Neural cell (in vitro differentiated cells): ENCODE data around the gene SF3B2. TPM values are rescaled to one million over a fixed set of nuclear protein-coding genes. Genes with fewer than 3 reads are reported as not detected.

ENCODE experiments used
- H2AFZ ChIP-seq: fragments of 200-600, 300-800 bp; sonication (generic), shearing (Covaris generic); 2 replicates; pipeline ENCODE4 v1.6.0; 2014; ENCODE audit warnings: low read depth, mild to moderate bottlenecking, antibody characterized with exemption, low read length, moderate library complexity
- H3F3A ChIP-seq: fragments of 200-600 bp; shearing (Covaris generic); 2 replicates; pipeline ENCODE4 v1.6.1; 2016; ENCODE audit warnings: mild to moderate bottlenecking, moderate library complexity, mixed read lengths, antibody characterized with exemption, low read length; ENCODE audit not compliant: insufficient read depth, poor library complexity, severe bottlenecking
- H3K27ac ChIP-seq: fragments of 200-600, 300-800 bp; sonication (generic), shearing (Covaris generic); 2 replicates; pipeline ENCODE4 v1.5.1; 2014; ENCODE audit warnings: mild to moderate bottlenecking, low read length, moderate library complexity
- H3K27me3 ChIP-seq: fragments of 300-800, 200-600 bp; sonication (generic), shearing (Covaris generic); 2 replicates; pipeline ENCODE4 v1.6.0; 2014; ENCODE audit warnings: mild to moderate bottlenecking, low read depth, low read length, moderate library complexity; ENCODE audit not compliant: insufficient read depth
- H3K36me3 ChIP-seq: fragments of 300-800, 200-600 bp; sonication (generic), shearing (Covaris generic); 2 replicates; pipeline ENCODE4 v1.5.1; 2014; ENCODE audit warnings: mild to moderate bottlenecking, antibody characterized with exemption, low read length, moderate library complexity; ENCODE audit not compliant: insufficient read depth
- H3K4me2 ChIP-seq: fragments of 300-800, 200-600 bp; sonication (generic), shearing (Covaris generic); 2 replicates; pipeline ENCODE4 v1.6.0; 2014; ENCODE audit warnings: mild to moderate bottlenecking, low read length
- H3K4me3 ChIP-seq: fragments of 300-800, 200-600 bp; sonication (generic), shearing (Covaris generic); 2 replicates; pipeline ENCODE4 v1.5.1; 2014; ENCODE audit warnings: mild to moderate bottlenecking, low read length, moderate library complexity
- H3K79me2 ChIP-seq: fragments of 200-600 bp; shearing (Covaris generic); replicated peaks from 2 replicates; pipeline ENCODE4 v1.6.0; 2014; ENCODE audit warnings: mild to moderate bottlenecking, low read length, moderate library complexity; ENCODE audit not compliant: insufficient read depth
- H3K9ac ChIP-seq: fragments of 300-800, 200-600 bp; sonication (generic), shearing (Covaris generic); 2 replicates; pipeline ENCODE4 v1.6.1; 2016; ENCODE audit warnings: mild to moderate bottlenecking, low read length, mixed read lengths
- H3K9me2 ChIP-seq: fragments of 200-600 bp; shearing (Covaris generic); 2 replicates; pipeline ENCODE4 v1.6.1; 2016; ENCODE audit warnings: mild to moderate bottlenecking, low read length, mixed read lengths; ENCODE audit not compliant: insufficient read depth
- H3K9me3 ChIP-seq: fragments of 200-600, 300-800 bp; sonication (generic), shearing (Covaris generic); 2 replicates; pipeline ENCODE4 v1.6.1; 2016; ENCODE audit warnings: mild to moderate bottlenecking, mixed run types, low read length, moderate library complexity, mixed read lengths
- H4K20me1 ChIP-seq: fragments of 200-600 bp; shearing (Covaris generic); 2 replicates; pipeline ENCODE4 v1.6.1; 2016; ENCODE audit warnings: mild to moderate bottlenecking, mixed run types; ENCODE audit not compliant: insufficient read depth
- CTCF ChIP-seq: fragments of 450-650 bp; IDR thresholded peaks from 2 replicates; pipeline ENCODE4 v1.5.1; 2014; ENCODE audit warnings: antibody characterized with exemption, mild to moderate bottlenecking, moderate library complexity; ENCODE audit not compliant: poor library complexity, severe bottlenecking
- EP300 ChIP-seq: fragments of 450-650 bp; conservative IDR thresholded peaks from 2 replicates; pipeline ENCODE4 v1.6.1; 2014; ENCODE audit warnings: antibody characterized with exemption, mild to moderate bottlenecking, moderate library complexity; ENCODE audit not compliant: poor library complexity, severe bottlenecking
- EZH2 ChIP-seq: fragments of 200-600, 300-800 bp; shearing (Covaris generic), sonication (generic); IDR thresholded peaks from 2 replicates; pipeline ENCODE4 v1.6.1; 2014; ENCODE audit warnings: antibody characterized with exemption, low read length, borderline replicate concordance, mild to moderate bottlenecking; ENCODE audit not compliant: insufficient read depth, poor library complexity, severe bottlenecking
- MXI1 ChIP-seq: fragments of 450-650 bp; conservative IDR thresholded peaks from 2 replicates; pipeline ENCODE4 v1.6.1; 2014; ENCODE audit warnings: antibody characterized with exemption, mild to moderate bottlenecking; ENCODE audit not compliant: poor library complexity, severe bottlenecking
- POLR2AphosphoS5 ChIP-seq: IDR thresholded peaks from 2 replicates; pipeline ENCODE4 v1.6.1; 2012
- REST ChIP-seq: IDR thresholded peaks from 2 replicates; pipeline ENCODE4 v1.6.1; 2012; ENCODE audit warnings: borderline replicate concordance
- SMC3 ChIP-seq: fragments of 450-650 bp; conservative IDR thresholded peaks from 2 replicates; pipeline ENCODE4 v1.6.1; 2014; ENCODE audit warnings: antibody characterized with exemption, mild to moderate bottlenecking, moderate library complexity; ENCODE audit not compliant: poor library complexity
- TAF1 ChIP-seq: IDR thresholded peaks from 2 replicates; pipeline ENCODE4 v1.6.1; 2012; ENCODE audit warnings: low read depth
- polyA plus RNA-seq: library from polyadenylated mRNA; depleted of rRNA; stranded (reverse); fragments of >200 nt; gene quantifications from 2 replicates; pipeline ENCODE4 v1.2.3, GENCODE V29; 2014

SF3B2 gene
- polyA plus RNA-seq, 1 donor from 2014 or later = 121 TPM

GRCh38 chr11:66003291-66003690, 48.9 kb upstream of the SF3B2 start:
- Histone ChIP-seq H3K9me3 (no peaks in the 10 kb centered on the region), H3K4me2 (peak overlapping the region; percentile 65), H4K20me1 (no peaks in the 10 kb centered on the region), H3K36me3 (no peaks in the 10 kb centered on the region), H3K27me3 (no peaks in the 10 kb centered on the region), H2AFZ (no peak overlapping the region), H3K9me2 (no peaks in the 10 kb centered on the region), H3K27ac (no peak overlapping the region), H3K4me3 (peak overlapping the region; percentile 87), H3K9ac (peak overlapping the region; percentile 79), H3F3A (no peaks in the 10 kb centered on the region), H3K79me2 (peaks cover 24% of the 10 kb centered on the region)
- TF ChIP-seq REST (no peak), SMC3 (no peak), MXI1 (no peak), POLR2AphosphoS5 (no peak), EP300 (no peak), TAF1 (no peak), CTCF (no peak)

GRCh38 chr11:66004186-66004585, 48.0 kb upstream of the SF3B2 start:
- Histone ChIP-seq H3K79me2 (peaks cover 24% of the 10 kb centered on the region), H3K9ac (no peak overlapping the region), H3K27me3 (no peaks in the 10 kb centered on the region), H3K36me3 (no peaks in the 10 kb centered on the region), H3K9me3 (no peaks in the 10 kb centered on the region), H4K20me1 (no peaks in the 10 kb centered on the region), H2AFZ (no peak overlapping the region), H3F3A (no peaks in the 10 kb centered on the region), H3K4me3 (no peak overlapping the region), H3K27ac (no peak overlapping the region), H3K9me2 (no peaks in the 10 kb centered on the region), H3K4me2 (no peak overlapping the region)
- TF ChIP-seq POLR2AphosphoS5 (no peak), EZH2 (no peak), EP300 (no peak), REST (no peak)
